ENCODE measurements around the gene MSI2.

MSI2 gene

DNA sequence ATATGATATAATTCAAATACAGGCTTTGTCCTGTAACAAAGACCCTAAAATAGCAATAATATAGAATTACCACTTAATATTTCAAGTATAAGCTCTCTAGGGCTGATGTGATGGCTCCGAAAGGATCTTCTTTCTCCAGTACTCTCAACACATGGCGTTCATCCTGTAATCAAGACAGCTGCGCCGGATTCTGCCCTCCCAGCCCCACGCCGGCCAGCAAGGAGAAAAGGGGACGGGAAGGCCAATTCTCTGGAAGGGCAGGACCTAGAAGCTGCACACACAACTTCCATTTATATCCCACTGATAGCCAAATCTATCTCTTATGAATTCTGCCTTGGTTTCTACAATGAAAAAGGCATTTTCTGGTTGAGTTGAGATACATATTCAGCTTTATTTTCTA lies 456.8 kb downstream of the MSI2 start:
- DNase-seq, result no peak

GRCh38 chr17:57714665-57715180 lies 458.4 kb downstream of the MSI2 start:
- no peak for DNase-seq

GRCh38 chr17:57715981-57716380 lies 459.7 kb downstream of the MSI2 start:
- DNase-seq, result no peak

GRCh38 chr17:57718878-57719277 lies 462.6 kb downstream of the MSI2 start:
- no peak for DNase-seq

- DNase-seq, result no peak
These were observed 464.2 kb downstream of the MSI2 start for GRCh38 chr17:57720386-57721035.

DNA sequence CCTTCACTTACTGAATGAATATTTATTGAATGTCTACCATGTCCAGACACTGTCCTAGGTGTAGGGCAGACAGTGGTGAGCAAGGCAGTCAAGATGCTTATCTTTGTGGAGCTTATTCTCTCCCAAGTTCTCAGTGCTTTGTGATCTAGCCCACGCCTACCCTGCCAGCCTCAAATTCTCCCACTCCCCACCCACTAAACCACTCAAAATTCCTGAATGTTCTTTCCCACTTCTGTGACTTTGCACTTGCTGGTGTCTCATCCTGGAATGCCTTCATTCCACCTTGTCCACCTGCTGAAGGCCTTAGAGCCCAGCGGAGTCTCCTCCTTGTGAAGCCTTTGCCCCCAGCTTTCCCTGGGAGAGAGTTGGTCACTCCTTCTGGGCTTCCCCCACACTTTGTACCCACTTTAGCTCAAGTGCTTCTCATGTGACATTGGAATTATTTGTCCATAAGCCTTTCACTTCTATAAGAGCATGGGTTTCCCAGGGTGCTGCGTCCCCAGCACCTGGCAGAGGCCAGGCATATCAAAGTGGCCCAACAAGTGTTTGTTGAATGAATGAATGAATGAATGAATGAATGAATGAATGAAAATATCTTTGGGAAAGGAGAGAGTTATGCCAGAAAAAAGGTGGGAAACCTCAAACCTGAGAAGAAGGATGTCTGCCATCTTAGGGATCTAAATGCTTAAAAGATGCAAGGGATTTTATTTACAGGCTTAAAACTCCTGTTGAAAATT lies 465.8 kb downstream of the MSI2 start:
- DNase-seq, result no peak

DNA sequence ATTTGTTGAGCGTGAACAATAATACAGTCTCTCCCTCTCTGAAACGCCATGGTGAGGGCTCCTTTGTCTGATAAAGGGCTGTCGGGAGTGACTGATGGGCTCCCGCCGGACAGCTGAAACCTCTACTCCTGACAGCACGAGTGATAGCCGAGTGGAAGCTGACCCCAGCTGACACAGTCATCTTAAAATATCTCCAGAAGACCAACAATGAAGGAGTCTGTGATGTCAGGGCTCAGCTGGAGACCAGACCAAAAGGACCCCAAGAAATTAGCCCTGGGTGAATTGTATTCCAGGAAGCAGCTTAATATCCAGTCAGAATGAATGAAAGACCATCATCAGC lies 466.4 kb downstream of the MSI2 start:
- DNase-seq, result no peak

- no peak for DNase-seq
These were observed 467.2 kb downstream of the MSI2 start for GRCh38 chr17:57723427-57724025.

DNA sequence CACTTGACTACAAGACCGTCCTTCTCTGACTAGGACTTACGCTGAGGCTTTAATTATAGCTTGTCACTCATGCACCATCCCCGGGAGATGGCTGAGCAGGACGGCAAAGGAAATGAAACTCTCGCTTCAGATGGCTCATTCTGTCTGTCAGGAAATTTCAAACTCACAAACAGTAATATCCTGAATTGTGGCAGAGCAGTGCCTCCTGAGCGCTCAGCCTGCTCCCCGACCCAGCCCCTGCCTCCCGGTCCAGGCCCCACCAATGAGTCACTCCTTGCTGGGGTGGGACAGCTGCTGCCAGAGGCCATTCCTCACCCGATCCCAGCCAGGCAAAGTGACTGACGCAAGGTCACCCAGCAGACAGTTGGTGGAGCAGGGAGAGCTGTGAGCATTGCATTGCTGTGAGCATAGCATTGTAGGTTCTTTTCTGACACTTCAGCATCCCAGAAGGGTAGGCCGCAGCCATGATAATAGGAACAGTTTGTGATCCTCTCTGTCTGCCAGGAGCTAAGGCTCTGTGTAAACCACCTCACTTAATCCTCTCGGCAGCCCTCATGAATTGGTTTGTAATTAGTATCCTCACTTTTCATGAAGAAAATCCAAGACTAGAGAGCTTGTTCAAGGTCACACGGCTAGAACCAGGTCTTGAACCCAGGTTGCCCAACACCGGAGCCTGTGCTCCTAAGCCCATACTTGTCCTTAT lies 467.9 kb downstream of the MSI2 start:
- no peak for DNase-seq

GRCh38 chr17:57724729-57725125 lies 468.4 kb downstream of the MSI2 start:
- DNase-seq, result no peak

DNA sequence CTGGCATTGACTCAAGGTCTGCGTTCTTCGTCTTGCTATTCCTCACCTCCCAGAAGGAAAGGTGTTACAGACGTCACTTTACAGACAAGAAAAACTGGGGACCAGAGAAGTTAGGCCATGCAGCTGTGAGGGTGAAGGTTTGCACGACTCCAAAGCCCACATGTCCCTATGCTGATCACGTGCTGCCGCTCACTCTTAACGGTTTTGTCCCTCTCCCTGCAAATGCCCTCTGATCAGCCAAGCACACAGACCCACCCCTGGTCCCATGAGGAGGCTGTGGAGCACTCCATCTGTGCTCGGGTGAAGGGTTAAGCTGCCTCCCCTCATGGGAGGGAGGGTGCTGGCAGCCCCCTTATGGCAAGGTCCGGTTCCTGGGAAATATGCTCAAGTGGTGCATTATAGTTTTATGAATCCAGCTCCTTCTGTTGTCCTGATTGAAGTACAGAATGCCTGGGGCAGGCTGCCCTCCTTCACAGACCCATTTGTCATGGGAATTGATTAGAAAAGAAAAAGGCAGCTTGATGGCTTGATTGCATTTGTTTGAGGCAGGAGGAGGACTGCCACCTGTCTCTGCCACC lies 470.0 kb downstream of the MSI2 start:
- DNase-seq, result no peak

- DNase-seq, result no peak
These were observed 470.5 kb downstream of the MSI2 start for GRCh38 chr17:57726838-57727237.

- no peak for DNase-seq
These were observed 471.4 kb downstream of the MSI2 start for GRCh38 chr17:57727630-57728175.

GRCh38 chr17:57730026-57730701 lies 473.8 kb downstream of the MSI2 start:
- DNase-seq, result no peak

GRCh38 chr17:57732062-57732461 lies 475.7 kb downstream of the MSI2 start:
- DNase-seq, result no peak

DNA sequence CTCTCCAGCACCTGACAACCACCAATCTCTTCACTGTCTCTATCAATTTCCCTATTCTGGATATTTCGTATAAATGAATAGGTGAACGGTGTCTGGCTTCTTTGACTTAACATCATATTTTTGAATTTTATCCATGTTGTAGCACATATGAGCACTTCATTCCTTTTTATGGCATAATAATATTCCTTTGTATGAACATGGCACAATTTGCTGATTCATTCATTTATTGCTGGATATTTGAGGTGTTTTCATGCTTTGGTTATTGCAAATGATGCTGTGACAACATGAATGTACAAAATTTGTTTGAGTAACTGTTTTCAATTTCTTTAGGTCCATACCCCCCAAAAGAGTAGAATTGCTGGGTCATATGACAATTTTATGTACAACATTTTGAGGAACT lies 476.8 kb downstream of the MSI2 start:
- no peak for DNase-seq

Data from NCI-H1694 treated with DMSO at 0.1 percent for 48 hours (cell line).